ENCODE data around the gene TOR1A.

DNA sequence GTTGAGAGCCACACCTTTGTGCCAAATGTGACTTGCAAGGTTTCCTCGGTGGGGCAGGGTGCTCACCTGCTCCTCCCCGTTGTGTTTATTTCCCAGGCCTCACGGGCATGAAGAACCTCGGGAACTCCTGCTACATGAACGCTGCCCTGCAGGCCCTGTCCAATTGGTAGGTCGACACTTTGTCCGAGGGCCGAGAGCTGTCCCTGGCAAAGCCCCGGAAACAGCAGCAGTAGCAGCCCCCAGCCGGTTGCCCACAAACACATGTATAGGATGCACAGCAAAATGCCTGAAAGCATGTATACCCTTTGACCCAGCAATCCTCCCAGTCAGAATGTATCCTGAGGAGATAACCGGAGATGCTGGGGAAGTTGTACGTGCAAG is 37.5 kb upstream of the TOR1A start:
- TF ChIP-seq, protein P1, sequence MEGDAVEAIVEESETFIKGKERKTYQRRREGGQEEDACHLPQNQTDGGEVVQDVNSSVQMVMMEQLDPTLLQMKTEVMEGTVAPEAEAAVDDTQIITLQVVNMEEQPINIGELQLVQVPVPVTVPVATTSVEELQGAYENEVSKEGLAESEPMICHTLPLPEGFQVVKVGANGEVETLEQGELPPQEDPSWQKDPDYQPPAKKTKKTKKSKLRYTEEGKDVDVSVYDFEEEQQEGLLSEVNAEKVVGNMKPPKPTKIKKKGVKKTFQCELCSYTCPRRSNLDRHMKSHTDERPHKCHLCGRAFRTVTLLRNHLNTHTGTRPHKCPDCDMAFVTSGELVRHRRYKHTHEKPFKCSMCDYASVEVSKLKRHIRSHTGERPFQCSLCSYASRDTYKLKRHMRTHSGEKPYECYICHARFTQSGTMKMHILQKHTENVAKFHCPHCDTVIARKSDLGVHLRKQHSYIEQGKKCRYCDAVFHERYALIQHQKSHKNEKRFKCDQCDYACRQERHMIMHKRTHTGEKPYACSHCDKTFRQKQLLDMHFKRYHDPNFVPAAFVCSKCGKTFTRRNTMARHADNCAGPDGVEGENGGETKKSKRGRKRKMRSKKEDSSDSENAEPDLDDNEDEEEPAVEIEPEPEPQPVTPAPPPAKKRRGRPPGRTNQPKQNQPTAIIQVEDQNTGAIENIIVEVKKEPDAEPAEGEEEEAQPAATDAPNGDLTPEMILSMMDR (optimal IDR thresholded peaks at IDR 0.05 in 1 of 3, IDR thresholded peaks at IDR 0.05 in 1 of 3, conservative IDR thresholded peaks at IDR 0.05 in 1 of 3; ENCODE audit: extremely low read depth in 1 of 3, insufficient read depth in 2 of 3, low read length in 3 of 3): no peak
- TF ChIP-seq EZH2 (IDR thresholded peaks at IDR 0.05; ENCODE audit: low read length): no peak

Measured in keratinocyte (primary cell).